Thoracic aorta (tissue), 2 donors: Measurements from ENCODE around the gene SRI. TPM values are rescaled to one million over a fixed set of nuclear protein-coding genes. Genes with fewer than 3 reads are reported as not detected.
"Not testable (repeated sequence)": the region's sequence is repeated elsewhere in the genome, so short reads cannot be mapped to it uniquely, and the experiment has no call there.

Experiments
- ATAC-seq: fragments of 150-250 bp; one replicate; pipeline ENCODE4 v1.8.0; 2017; ENCODE audit warnings: low read depth; ENCODE audit not compliant: insufficient number of reproducible peaks, low FRiP score
- DNase-seq: peaks from one replicate; pipeline ENCODE4 v3.0.0-alpha.2; 2020; ENCODE audit warnings: low spot score
- H3K27ac ChIP-seq, 2 donors: fragments of 200-600 bp; sonication (generic); 1 replicate in 1 of 2; 2 replicates in 1 of 2; pipeline ENCODE4 v1.5.1; 2016; ENCODE audit warnings: mild to moderate bottlenecking in 2 of 2, moderate library complexity in 2 of 2
- H3K27me3 ChIP-seq: fragments of 200-600 bp; sonication (generic); replicated peaks from 2 replicates; pipeline ENCODE4 v1.6.0; 2016; ENCODE audit warnings: mild to moderate bottlenecking; ENCODE audit not compliant: insufficient read depth
- H3K36me3 ChIP-seq: fragments of 200-600 bp; sonication (generic); one replicate; pipeline ENCODE4 v1.5.1; 2016
- H3K4me1 ChIP-seq, 2 donors: fragments of 200-600 bp; sonication (generic); 1 replicate in 1 of 2; 2 replicates in 1 of 2; pipeline versions ENCODE4 v1.5.1 to v1.6.0; 2016; ENCODE audit warnings: low read depth in 2 of 2, mild to moderate bottlenecking in 1 of 2; ENCODE audit not compliant: control insufficient read depth in 1 of 2
- H3K4me3 ChIP-seq: fragments of 200-600 bp; sonication (generic); 2 replicates; pipeline ENCODE4 v1.5.1; 2016; ENCODE audit warnings: mild to moderate bottlenecking
- H3K9me3 ChIP-seq: fragments of 200-600 bp; sonication (generic); 2 replicates; pipeline ENCODE4 v1.5.1; 2016
- CTCF ChIP-seq: fragments of 200-600 bp; sonication (generic); IDR thresholded peaks from one replicate; pipeline ENCODE4 v1.5.1; 2019; ENCODE audit warnings: antibody characterized with exemption
- total RNA-seq, 2 donors: library from RNA; depleted of rRNA; stranded (reverse); fragments of >200 nt; gene quantifications; one replicate each; pipeline versions ENCODE4 v1.1.0 to v1.2.3, GENCODE V29; 2016

The SRI gene
- total RNA-seq, result 10 to 100 TPM; 70.7 to 85.2 TPM

GRCh38 chr7:88219781-88220747, at the start of gene SRI:
Gene SRI (minus strand): TSS chr7:88220038. CDS start chr7:88220026, 12 bp downstream.
- Histone ChIP-seq H3K4me3 (peak within 1 kb of the TSS; percentile 92), H3K4me1 (peaks cover 11 to 13% of the 10 kb centered on the region in 2 donors), H3K36me3 (peaks cover 4% of the 10 kb centered on the region), H3K27ac (peak within 1 kb of the TSS; percentile 86 to 88), H3K9me3 (no peaks in the 10 kb centered on the region), H3K27me3 (no peaks in the 10 kb centered on the region)
- TF ChIP-seq CTCF, result peak; percentile 99
- ATAC-seq (peak; percentile 84), DNase-seq (peak; percentile 54)

- Histone ChIP-seq H3K4me3 (no peak overlapping the region), H3K4me1 (no peaks in the 10 kb centered on the region), H3K27me3 (no peaks in the 10 kb centered on the region), H3K9me3 (no peaks in the 10 kb centered on the region), H3K27ac (no peak overlapping the region), H3K36me3 (no peaks in the 10 kb centered on the region)
- TF ChIP-seq CTCF, result no peak
- ATAC-seq (no peak), DNase-seq (no peak)
These were observed 49.7 kb upstream of the SRI start for GRCh38 chr7:88269586-88269985.

DNA sequence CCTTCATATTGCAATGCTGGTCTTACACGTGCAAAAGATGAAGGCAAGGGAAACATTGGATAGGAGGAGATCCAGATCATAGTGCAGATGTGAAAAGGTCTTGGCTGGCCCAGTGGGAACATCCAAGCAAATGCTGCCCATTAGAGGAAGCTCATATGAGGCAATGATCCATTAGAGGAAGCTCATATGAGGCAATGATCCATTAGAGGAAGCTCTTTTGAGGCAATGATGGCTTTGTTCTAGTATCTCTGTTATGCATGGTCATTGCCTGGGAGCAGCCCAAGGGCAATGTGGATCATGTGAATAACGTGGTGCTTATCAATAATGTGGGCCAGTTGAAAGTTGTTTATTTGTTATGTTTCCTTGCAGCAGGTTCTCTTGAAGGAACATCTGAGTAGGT, 49.0 kb upstream of the SRI start:
- no peak overlapping the region for H3K4me3 ChIP-seq
- ATAC-seq (no peak), DNase-seq (no peak)
- H3K36me3 ChIP-seq, result no peaks in the 10 kb centered on the region
- no peaks in the 10 kb centered on the region for H3K4me1 ChIP-seq
- no peaks in the 10 kb centered on the region for H3K9me3 ChIP-seq
- TF ChIP-seq CTCF, result no peak
- H3K27ac ChIP-seq, result no peak overlapping the region
- no peaks in the 10 kb centered on the region for H3K27me3 ChIP-seq

DNA sequence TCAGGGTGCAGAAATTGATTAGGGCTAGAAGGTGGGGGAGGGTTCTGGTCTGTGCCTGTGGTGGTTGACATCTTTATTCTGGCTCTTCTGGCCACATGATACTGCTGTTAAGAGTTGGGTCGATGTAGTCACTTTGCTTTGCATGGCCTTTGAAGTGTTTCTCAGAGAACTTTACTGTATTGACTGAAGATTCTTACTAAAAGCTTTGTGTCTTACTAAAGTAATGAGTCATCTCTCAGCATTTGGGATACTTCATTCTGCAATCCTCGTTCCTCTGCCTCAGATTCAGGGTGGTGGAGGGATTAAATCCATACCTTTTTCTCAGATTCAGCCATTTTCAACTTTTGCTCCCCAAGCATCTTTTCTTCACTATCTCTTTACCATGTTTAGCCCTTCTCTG, 48.2 kb upstream of the SRI start:
- no peaks in the 10 kb centered on the region for H3K9me3 ChIP-seq
- H3K4me1 ChIP-seq, result no peaks in the 10 kb centered on the region
- H3K27ac ChIP-seq, result no peak overlapping the region
- no peak for ATAC-seq
- no peaks in the 10 kb centered on the region for H3K27me3 ChIP-seq
- no peak for TF ChIP-seq CTCF
- no peak overlapping the region for H3K4me3 ChIP-seq
- H3K36me3 ChIP-seq, result no peaks in the 10 kb centered on the region
- no peak for DNase-seq

GRCh38 chr7:88267421-88267820, 47.6 kb upstream of the SRI start:
- H3K27me3 ChIP-seq, result no peaks in the 10 kb centered on the region
- DNase-seq (no peak), ATAC-seq (no peak)
- H3K4me1 ChIP-seq, result no peaks in the 10 kb centered on the region
- H3K36me3 ChIP-seq, result no peaks in the 10 kb centered on the region
- H3K4me3 ChIP-seq, result no peak overlapping the region
- no peak overlapping the region for H3K27ac ChIP-seq
- H3K9me3 ChIP-seq, result no peaks in the 10 kb centered on the region
- no peak for TF ChIP-seq CTCF

DNA sequence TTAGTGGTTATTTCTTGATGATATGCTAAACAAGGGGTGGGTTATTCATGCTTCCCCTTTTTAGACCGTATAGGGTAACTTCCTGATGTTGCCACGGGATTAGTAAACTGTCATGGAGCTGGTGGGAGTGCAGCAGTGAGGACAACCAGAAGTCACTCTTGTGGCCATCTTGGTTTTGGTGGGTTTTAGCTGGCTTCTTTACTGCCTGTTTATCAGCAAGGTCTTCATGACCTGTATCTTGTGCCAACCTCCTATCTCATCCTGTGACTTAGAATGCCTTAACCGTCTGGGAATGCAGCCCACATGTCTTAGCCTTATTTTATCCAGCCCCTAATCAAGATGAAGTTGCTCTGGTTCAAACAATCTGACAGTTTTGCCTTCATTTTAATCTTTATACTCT, 45.1 kb upstream of the SRI start:
- H3K27ac ChIP-seq, DNase-seq, H3K27me3 ChIP-seq, H3K4me1 ChIP-seq, H3K4me3 ChIP-seq, ATAC-seq, H3K36me3 ChIP-seq, H3K9me3 ChIP-seq: not testable (repeated sequence)
